ENCODE measurements around the gene ERC1.
"Not testable (repeated sequence)": the region's sequence is repeated elsewhere in the genome, so short reads cannot be mapped to it uniquely, and the experiment has no call there.

Gene ERC1

GRCh38 chr12:1080520-1081223 lies 89.6 kb downstream of the ERC1 start:
- DNase-seq: no peak

- no peak for DNase-seq
Measured at GRCh38 chr12:1083151-1083888, 92.3 kb downstream of the ERC1 start.

- DNase-seq: peak; percentile 17
Measured at GRCh38 chr12:1083889-1084262, 92.9 kb downstream of the ERC1 start.

GRCh38 chr12:1091350-1091749 lies 100.3 kb downstream of the ERC1 start:
- DNase-seq: no peak

- peak; percentile 10 for DNase-seq
Measured at GRCh38 chr12:1093166-1093751, 102.2 kb downstream of the ERC1 start.

GRCh38 chr12:1094714-1095113 lies 103.7 kb downstream of the ERC1 start:
- DNase-seq: no peak

- no peak for DNase-seq
Measured at GRCh38 chr12:1099158-1099557, 108.1 kb downstream of the ERC1 start.

- DNase-seq: not testable (repeated sequence)
Measured at GRCh38 chr12:1099618-1100017, 108.6 kb downstream of the ERC1 start.

GRCh38 chr12:1102115-1102514 lies 111.1 kb downstream of the ERC1 start:
- DNase-seq: no peak

- no peak for DNase-seq
Measured at GRCh38 chr12:1102791-1103450, 111.9 kb downstream of the ERC1 start.

- no peak for DNase-seq
Measured at GRCh38 chr12:1103632-1104031, 112.6 kb downstream of the ERC1 start.

- no peak for DNase-seq
Measured at GRCh38 chr12:1104088-1104800, 113.2 kb downstream of the ERC1 start.

- no peak for DNase-seq
Measured at GRCh38 chr12:1107669-1108068, 116.6 kb downstream of the ERC1 start.

- DNase-seq: no peak
Measured at GRCh38 chr12:1108276-1108675, 117.3 kb downstream of the ERC1 start.

GRCh38 chr12:1115484-1116231 lies 124.6 kb downstream of the ERC1 start:
- DNase-seq: no peak

GRCh38 chr12:1117371-1117770 lies 126.3 kb downstream of the ERC1 start:
- no peak for DNase-seq

- peak; percentile 33 for DNase-seq
Measured at GRCh38 chr12:1117970-1118563, 127.0 kb downstream of the ERC1 start.

GRCh38 chr12:1122786-1123185 lies 131.8 kb downstream of the ERC1 start:
- no peak for DNase-seq

GRCh38 chr12:1126091-1126490 lies 135.1 kb downstream of the ERC1 start:
- no peak for DNase-seq

GRCh38 chr12:1127021-1127420 lies 136.0 kb downstream of the ERC1 start:
- DNase-seq: no peak

GRCh38 chr12:1130164-1130563 lies 139.1 kb downstream of the ERC1 start:
- no peak for DNase-seq

GRCh38 chr12:1130571-1130970 lies 139.5 kb downstream of the ERC1 start:
- DNase-seq: no peak
